RWPE2 (cell line): ENCODE data around the gene PTTG1.

ENCODE experiments used
- ATAC-seq: fragments of 200-7000 bp; cut with Tn5 transposase; 3 replicates; pipeline ENCODE4 v1.9.1; 2021; ENCODE audit warnings: low read depth
- DNase-seq: peaks from one replicate; pipeline ENCODE4 v3.0.0-alpha.2; 2020; ENCODE audit warnings: low spot score
- H3K27ac ChIP-seq: fragments of 450-650 bp; 2 replicates; pipeline ENCODE4 v1.5.1; 2017; ENCODE audit warnings: mild to moderate bottlenecking; ENCODE audit not compliant: poor library complexity, severe bottlenecking
- H3K27me3 ChIP-seq: fragments of 250-450 bp; sonication (Bioruptor Pico); 2 replicates; pipeline ENCODE4 v1.5.1; 2021; ENCODE audit warnings: mild to moderate bottlenecking, moderate library complexity; ENCODE audit not compliant: insufficient read depth, poor library complexity, severe bottlenecking
- H3K36me3 ChIP-seq: fragments of 250-450 bp; sonication (Bioruptor Pico); 2 replicates; pipeline ENCODE4 v1.5.1; 2020; ENCODE audit warnings: low read depth, mild to moderate bottlenecking, moderate library complexity
- H3K4me1 ChIP-seq: fragments of 250-450 bp; sonication (Bioruptor Pico); 2 replicates; pipeline ENCODE4 v1.5.1; 2021; ENCODE audit warnings: mild to moderate bottlenecking, moderate library complexity; ENCODE audit not compliant: insufficient read depth, poor library complexity, severe bottlenecking
- H3K4me3 ChIP-seq: fragments of 250-450 bp; sonication (Bioruptor Pico); 2 replicates; pipeline ENCODE4 v1.5.1; 2021; ENCODE audit warnings: mild to moderate bottlenecking, moderate library complexity; ENCODE audit not compliant: severe bottlenecking
- H3K9me3 ChIP-seq: fragments of 250-450 bp; sonication (Bioruptor Pico); 2 replicates; pipeline ENCODE4 v1.5.1; 2021; ENCODE audit warnings: mild to moderate bottlenecking, moderate library complexity; ENCODE audit not compliant: severe bottlenecking
- CTCF ChIP-seq: fragments of 450-650 bp; IDR thresholded peaks from one replicate; pipeline ENCODE4 v1.5.1; 2017; ENCODE audit warnings: mild to moderate bottlenecking, moderate library complexity; ENCODE audit not compliant: poor library complexity, severe bottlenecking

The PTTG1 gene

DNA sequence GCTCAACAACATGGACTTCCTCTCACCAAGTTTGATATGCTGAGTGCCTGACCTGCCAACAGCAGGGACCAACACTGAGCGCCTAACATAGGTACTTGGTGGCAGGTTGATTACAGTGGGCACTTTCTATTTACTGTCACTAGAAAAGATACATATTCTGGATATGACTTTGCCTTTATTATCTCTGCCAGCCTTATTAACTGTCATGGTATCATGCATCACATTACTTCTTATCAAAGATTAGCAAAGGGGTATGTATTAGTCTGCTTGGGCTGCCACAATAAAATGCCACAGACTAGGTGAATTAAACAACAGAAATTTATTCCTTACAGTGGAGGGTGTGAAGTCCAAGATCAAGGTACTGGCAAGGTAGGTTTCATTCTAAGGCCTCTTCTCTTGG is 37.0 kb upstream of the PTTG1 start:
- Histone ChIP-seq H3K27ac (no peak overlapping the region), H3K4me1 (no peaks in the 10 kb centered on the region), H3K4me3 (no peak overlapping the region), H3K9me3 (peaks cover 10% of the 10 kb centered on the region), H3K27me3 (no peaks in the 10 kb centered on the region), H3K36me3 (no peaks in the 10 kb centered on the region)
- DNase-seq, result no peak
- ATAC-seq, result no peak
- no peak for TF ChIP-seq CTCF

- H3K4me1 ChIP-seq, result no peaks in the 10 kb centered on the region
- no peak overlapping the region for H3K4me3 ChIP-seq
- no peak for TF ChIP-seq CTCF
- DNase-seq, result no peak
- no peaks in the 10 kb centered on the region for H3K27me3 ChIP-seq
- no peaks in the 10 kb centered on the region for H3K36me3 ChIP-seq
- H3K9me3 ChIP-seq, result peaks cover 10% of the 10 kb centered on the region
- no peak overlapping the region for H3K27ac ChIP-seq
- no peak for ATAC-seq
Measured at GRCh38 chr5:160385496-160385895, 36.2 kb upstream of the PTTG1 start.

GRCh38 chr5:160387445-160387844 is 34.2 kb upstream of the PTTG1 start:
- Histone ChIP-seq H3K27ac (no peak overlapping the region), H3K4me1 (no peaks in the 10 kb centered on the region), H3K9me3 (peaks cover 10% of the 10 kb centered on the region), H3K36me3 (no peaks in the 10 kb centered on the region), H3K27me3 (no peaks in the 10 kb centered on the region), H3K4me3 (no peak overlapping the region)
- DNase-seq (no peak), ATAC-seq (no peak)
- TF ChIP-seq CTCF, result no peak

DNA sequence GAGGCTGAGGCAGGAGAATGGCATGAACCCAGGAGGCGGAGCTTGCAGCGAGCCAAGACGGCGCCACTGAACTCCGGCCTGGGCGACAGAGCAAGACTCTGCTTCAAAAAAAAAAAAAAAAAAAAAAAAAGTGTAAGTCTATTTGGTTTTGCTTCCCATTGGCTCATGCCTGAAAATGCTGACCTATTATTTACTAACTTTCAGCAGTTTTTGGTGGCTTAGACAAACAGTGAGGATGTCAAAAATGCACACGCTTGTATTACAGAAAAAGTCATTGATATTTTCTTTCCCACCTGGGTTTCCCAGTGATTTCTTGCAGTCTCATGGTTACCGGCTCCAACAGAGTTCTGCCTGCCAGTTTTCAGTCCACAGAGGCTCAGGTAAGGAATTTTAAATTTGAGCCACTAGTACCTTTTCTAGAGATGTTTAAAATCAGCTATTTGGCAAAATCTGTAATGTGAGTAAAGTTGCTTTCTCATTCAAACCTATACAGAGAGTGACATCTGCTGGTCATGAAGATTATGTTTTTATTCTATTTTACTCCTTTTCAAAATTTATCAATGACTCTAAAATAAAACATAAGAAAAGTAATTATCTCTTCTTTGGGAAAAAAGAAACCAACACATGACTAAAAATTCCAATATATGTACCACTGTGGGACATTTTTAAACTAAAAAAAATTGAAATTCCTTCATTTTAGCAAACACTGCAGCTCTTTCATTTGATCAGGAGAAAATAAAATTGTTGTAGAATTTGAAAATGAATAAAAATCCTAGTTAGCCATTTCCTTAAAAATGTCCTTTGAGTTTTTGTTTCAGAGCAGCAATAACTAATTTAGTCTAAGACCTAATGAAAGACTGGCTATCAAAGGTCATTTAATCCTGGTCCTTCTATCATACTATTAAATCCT is 30.6 kb upstream of the PTTG1 start:
- ATAC-seq (peak; percentile 54; the same call in 2 of the 3 replicates), DNase-seq (no peak)
- TF ChIP-seq CTCF, result peak; percentile 94
- no peaks in the 10 kb centered on the region for H3K27me3 ChIP-seq
- no peak overlapping the region for H3K4me3 ChIP-seq
- H3K4me1 ChIP-seq, result no peaks in the 10 kb centered on the region
- H3K36me3 ChIP-seq, result peaks cover 22% of the 10 kb centered on the region
- peaks cover 10% of the 10 kb centered on the region for H3K9me3 ChIP-seq
- no peak overlapping the region for H3K27ac ChIP-seq

DNA sequence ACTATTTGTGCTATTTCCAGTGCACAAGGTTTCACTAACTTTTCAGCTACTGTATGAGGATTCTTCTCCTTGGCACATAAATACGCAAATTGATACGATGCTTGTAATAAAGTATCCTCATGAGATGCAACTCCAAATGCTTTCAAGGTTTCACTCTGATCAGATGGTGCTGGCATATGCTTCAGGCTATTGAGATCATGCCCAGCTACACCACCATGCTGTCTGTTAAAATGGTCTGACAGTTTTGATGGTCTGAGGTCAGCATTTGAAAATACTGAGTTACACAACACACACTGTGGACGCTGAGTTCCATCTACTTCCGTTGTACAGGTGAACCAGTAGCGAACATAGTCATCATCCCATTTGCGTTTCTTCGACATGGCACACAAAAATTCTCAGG is 26.5 kb upstream of the PTTG1 start:
- H3K9me3 ChIP-seq, result no peaks in the 10 kb centered on the region
- no peak for ATAC-seq

More for the DNA sequence above, 26.5 kb upstream of the PTTG1 start:
- Histone ChIP-seq H3K27ac (no peak overlapping the region), H3K27me3 (peaks cover 4% of the 10 kb centered on the region), H3K36me3 (peaks cover 40% of the 10 kb centered on the region), H3K4me3 (no peak overlapping the region), H3K4me1 (peaks cover 16% of the 10 kb centered on the region)
- TF ChIP-seq CTCF, result no peak
- no peak for DNase-seq
